ENCODE measurements around the gene SULT1C2.

GRCh38 chr2:108285616-108286015 is 3.1 kb upstream of the SULT1C2 start:
- TF ChIP-seq CTCF (IDR thresholded peaks at IDR 0.05) = no peak
- no peak for TF ChIP-seq EZH2 (IDR thresholded peaks at IDR 0.05; ENCODE audit: borderline replicate concordance, insufficient read depth, low read depth, low read length, poor library complexity, severe bottlenecking)
